ENCODE results near the gene CFAP410. TPM values are rescaled to one million over a fixed set of nuclear protein-coding genes. Genes with fewer than 3 reads are reported as not detected.

Gene CFAP410
- total RNA-seq, 1 donor from 2014 or later: 20.2 TPM

GRCh38 chr21:44324854-44325107 is 14.4 kb downstream of the CFAP410 start:
- no peak for TF ChIP-seq CTCF (IDR thresholded peaks at IDR 0.05; ENCODE audit: insufficient read depth, low read length, poor library complexity, severe bottlenecking)
- no peak for DNase-seq (ENCODE audit: low read depth)
- Histone ChIP-seq H3K4me3 (ENCODE audit: low read depth, low read length) (no peak overlapping the region), H3K27me3 (ENCODE audit: control insufficient read depth, insufficient read depth, low read length) (no peaks in the 10 kb centered on the region), H3K36me3 (ENCODE audit: control insufficient read depth, insufficient read depth, low read length) (no peaks in the 10 kb centered on the region)

GRCh38 chr21:44324106-44324853 is 14.9 kb downstream of the CFAP410 start:
- Histone ChIP-seq H3K4me3 (ENCODE audit: low read depth, low read length) (no peak overlapping the region), H3K36me3 (ENCODE audit: control insufficient read depth, insufficient read depth, low read length) (no peaks in the 10 kb centered on the region), H3K27me3 (ENCODE audit: control insufficient read depth, insufficient read depth, low read length) (no peaks in the 10 kb centered on the region)
- DNase-seq (ENCODE audit: low read depth): no peak
- no peak for TF ChIP-seq CTCF (IDR thresholded peaks at IDR 0.05; ENCODE audit: insufficient read depth, low read length, poor library complexity, severe bottlenecking)

- Histone ChIP-seq H3K4me3 (ENCODE audit: low read depth, low read length) (no peak overlapping the region), H3K27me3 (ENCODE audit: control insufficient read depth, insufficient read depth, low read length) (no peaks in the 10 kb centered on the region), H3K36me3 (ENCODE audit: control insufficient read depth, insufficient read depth, low read length) (no peaks in the 10 kb centered on the region)
- TF ChIP-seq CTCF (IDR thresholded peaks at IDR 0.05; ENCODE audit: insufficient read depth, low read length, poor library complexity, severe bottlenecking): no peak
- DNase-seq (ENCODE audit: low read depth): no peak
Measured at GRCh38 chr21:44323591-44323990, 15.6 kb downstream of the CFAP410 start.

- Histone ChIP-seq H3K36me3 (ENCODE audit: control insufficient read depth, insufficient read depth, low read length) (no peaks in the 10 kb centered on the region), H3K4me3 (ENCODE audit: low read depth, low read length) (no peak overlapping the region), H3K27me3 (ENCODE audit: control insufficient read depth, insufficient read depth, low read length) (no peaks in the 10 kb centered on the region)
- TF ChIP-seq CTCF (IDR thresholded peaks at IDR 0.05; ENCODE audit: insufficient read depth, low read length, poor library complexity, severe bottlenecking): no peak
- no peak for DNase-seq (ENCODE audit: low read depth)
Measured at GRCh38 chr21:44322621-44323325, 16.4 kb downstream of the CFAP410 start.

- no peak for TF ChIP-seq CTCF (IDR thresholded peaks at IDR 0.05; ENCODE audit: insufficient read depth, low read length, poor library complexity, severe bottlenecking)
- DNase-seq (ENCODE audit: low read depth): no peak
- H3K36me3 ChIP-seq (ENCODE audit: control insufficient read depth, insufficient read depth, low read length): no peaks in the 10 kb centered on the region
- H3K27me3 ChIP-seq (ENCODE audit: control insufficient read depth, insufficient read depth, low read length): no peaks in the 10 kb centered on the region
- no peak overlapping the region for H3K4me3 ChIP-seq (ENCODE audit: low read depth, low read length)
Measured at GRCh38 chr21:44321846-44322450, 17.2 kb downstream of the CFAP410 start.
